ENCODE results near the gene HPSE2.

Gene HPSE2

GRCh38 chr10:98446661-98447221, 788.9 kb downstream of the HPSE2 start, which contains the start of gene HPS1:
Gene HPS1, minus strand, starts transcription at chr10:98446935. Its CDS starts 3,695 bp downstream, at chr10:98443240.
- in situ Hi-C loops (cut with HindIII; ENCODE audit: low sequenced_read_pairs): no loop called here

- in situ Hi-C loops (cut with HindIII; ENCODE audit: low sequenced_read_pairs): no loop called here
Observed at GRCh38 chr10:98446151-98446660, 789.4 kb downstream of the HPSE2 start.

DNA sequence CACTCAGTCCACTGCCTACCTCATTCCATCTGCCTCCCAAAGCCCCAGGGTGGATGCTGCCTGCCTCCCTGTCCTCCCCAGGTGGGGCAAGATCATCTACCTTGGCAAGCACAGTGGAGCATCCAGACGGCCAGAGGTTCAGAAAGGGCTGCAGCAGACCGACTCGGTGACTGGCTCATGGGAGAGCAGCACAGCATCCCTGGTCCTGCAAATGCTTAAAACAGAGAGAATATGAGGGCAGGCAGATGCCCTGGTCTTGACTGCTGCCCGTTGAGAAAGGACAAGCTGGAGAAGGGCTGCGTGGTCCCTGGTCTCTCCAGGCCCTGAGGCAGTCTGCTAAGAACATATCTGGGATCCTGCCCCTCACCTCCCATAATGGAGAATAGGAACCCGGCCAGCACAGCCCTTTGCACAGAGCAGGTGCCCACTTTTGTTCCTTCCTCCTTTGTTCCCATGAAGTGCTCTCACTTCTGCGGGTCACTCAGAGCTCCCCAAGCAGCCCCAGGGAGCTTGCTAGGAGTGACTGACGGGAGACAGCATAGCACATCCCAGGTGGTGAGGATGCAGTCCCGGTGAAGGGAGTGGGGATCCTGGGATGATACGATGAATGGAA, 790.3 kb downstream of the HPSE2 start:
- in situ Hi-C loops (cut with HindIII; ENCODE audit: low sequenced_read_pairs): no loop called here

GRCh38 chr10:98444314-98445006, 791.2 kb downstream of the HPSE2 start:
- in situ Hi-C loops (cut with HindIII; ENCODE audit: low sequenced_read_pairs): no loop called here

DNA sequence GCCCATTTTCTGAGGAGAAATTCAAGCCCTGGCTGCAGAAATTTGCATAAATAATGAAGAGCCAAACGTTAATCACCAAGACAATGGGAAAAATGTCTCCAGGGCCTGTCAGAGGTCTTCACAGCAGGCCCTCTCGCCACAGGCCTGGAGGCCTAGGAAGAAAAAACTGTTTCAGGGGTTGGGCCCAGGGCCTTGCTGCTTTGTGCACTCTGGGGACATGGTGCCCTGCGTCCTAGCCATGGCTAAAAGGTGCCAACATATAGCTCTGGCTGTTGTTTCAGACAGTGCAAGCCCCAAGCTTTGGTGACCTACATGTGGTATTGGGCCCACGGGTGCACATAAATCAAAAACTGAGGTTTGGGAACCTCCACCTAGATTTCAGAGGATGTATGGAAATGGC, 796.9 kb downstream of the HPSE2 start:
- in situ Hi-C loops (cut with HindIII; ENCODE audit: low sequenced_read_pairs): no loop called here

- in situ Hi-C loops (cut with HindIII; ENCODE audit: low sequenced_read_pairs): no loop called here
Observed at GRCh38 chr10:98436704-98437103, 798.9 kb downstream of the HPSE2 start.

GRCh38 chr10:98435178-98435577, 800.5 kb downstream of the HPSE2 start:
- in situ Hi-C loops (cut with HindIII; ENCODE audit: low sequenced_read_pairs): no loop called here

GRCh38 chr10:98433881-98434732, 801.5 kb downstream of the HPSE2 start:
- in situ Hi-C loops (cut with HindIII; ENCODE audit: low sequenced_read_pairs): no loop called here

DNA sequence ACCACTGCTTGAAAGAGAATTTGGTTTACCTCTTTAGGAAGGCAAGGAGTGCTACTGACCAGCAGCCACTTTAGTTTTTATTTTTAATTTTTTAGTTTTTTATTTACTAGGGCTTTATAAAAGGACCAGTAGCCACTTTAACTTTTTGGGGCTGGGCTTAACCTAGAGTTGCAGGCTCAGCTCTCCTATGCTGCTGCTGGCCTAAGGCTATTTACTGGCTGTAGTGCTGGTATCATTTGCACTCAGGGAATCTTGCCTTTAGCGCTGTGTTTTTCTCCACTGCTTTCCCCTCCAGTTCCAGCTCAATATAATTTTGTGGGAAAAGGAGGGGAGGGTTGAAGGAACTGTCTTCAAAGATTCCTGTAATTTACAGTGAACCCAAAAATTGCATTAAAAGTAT, 802.3 kb downstream of the HPSE2 start:
- in situ Hi-C loops (cut with HindIII; ENCODE audit: low sequenced_read_pairs): no loop called here

DNA sequence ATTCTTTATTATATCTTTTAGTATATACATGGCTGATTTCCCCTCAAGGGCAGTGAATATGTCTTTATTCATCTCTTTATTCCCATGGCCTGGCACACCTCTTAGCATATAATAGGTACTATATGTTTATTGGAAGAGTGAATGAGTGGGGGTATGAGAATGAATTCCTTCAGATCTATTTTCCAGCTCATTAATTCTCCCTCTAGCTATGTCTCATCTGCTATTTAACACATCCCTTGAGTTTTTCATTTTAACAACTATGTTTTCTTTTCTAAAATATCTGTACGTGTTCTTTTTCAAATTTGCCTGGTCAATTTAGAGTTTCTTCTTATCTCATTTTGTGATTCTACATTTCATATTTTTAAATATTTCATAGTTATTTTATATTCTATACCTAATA, 803.3 kb downstream of the HPSE2 start:
- in situ Hi-C loops (cut with HindIII; ENCODE audit: low sequenced_read_pairs): no loop called here

- in situ Hi-C loops (cut with HindIII; ENCODE audit: low sequenced_read_pairs): no loop called here
Observed at GRCh38 chr10:98431016-98431415, 804.6 kb downstream of the HPSE2 start.

- in situ Hi-C loops (cut with HindIII; ENCODE audit: low sequenced_read_pairs): no loop called here
Observed at GRCh38 chr10:98430427-98430826, 805.2 kb downstream of the HPSE2 start.

GRCh38 chr10:98429320-98430072, 806.2 kb downstream of the HPSE2 start:
- in situ Hi-C loops (cut with HindIII; ENCODE audit: low sequenced_read_pairs): no loop called here

- in situ Hi-C loops (cut with HindIII; ENCODE audit: low sequenced_read_pairs): no loop called here
Observed at GRCh38 chr10:98427011-98427515, 808.6 kb downstream of the HPSE2 start.

GRCh38 chr10:98425511-98426352, 809.9 kb downstream of the HPSE2 start:
- in situ Hi-C loops (cut with HindIII; ENCODE audit: low sequenced_read_pairs): no loop called here

DNA sequence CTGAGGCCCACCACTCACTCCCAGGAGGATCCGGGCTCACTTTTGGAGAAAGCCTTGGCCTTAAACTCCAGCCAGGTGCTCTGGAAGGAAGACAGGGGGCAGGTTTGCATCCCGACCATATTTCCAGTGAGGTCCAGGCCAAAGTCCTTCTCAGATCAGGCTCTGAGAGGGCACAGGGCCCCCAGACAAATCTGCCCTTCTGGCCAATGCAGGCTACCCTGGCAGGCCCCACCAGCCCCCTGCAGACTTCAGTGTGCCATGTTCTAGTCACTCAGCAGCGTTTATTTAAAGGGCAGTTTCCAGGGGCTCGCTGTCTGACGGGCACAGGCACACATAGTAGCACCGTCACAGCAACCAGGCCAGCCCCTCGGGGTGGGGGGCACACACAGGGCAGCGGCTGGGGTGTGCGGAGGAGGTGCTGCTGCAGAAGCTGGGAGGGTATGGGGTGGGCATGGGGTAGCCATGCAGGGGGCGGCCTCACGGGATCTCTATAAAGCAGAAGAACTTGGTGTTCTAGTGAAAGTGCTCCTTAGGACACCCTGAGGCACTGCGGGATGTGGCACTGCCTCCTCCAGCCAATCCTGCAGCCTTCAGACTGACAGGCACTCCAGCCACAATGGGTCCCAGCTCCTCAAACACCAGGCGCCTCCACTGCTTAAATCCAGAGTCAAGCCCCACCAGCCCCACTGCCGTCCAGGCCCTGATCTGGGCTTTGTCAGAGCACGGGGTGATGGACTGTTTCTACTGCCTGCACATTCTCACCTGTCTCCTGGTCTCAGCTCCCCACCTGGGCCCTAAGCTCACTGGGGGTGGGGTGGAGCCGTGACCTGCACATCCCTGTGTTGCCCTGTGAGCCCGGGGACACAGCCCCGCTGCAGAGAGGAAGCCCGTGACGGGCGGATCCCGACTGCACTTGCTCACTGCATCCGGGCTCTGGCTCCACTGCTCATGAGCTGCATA, 811.1 kb downstream of the HPSE2 start:
- in situ Hi-C loops (cut with HindIII; ENCODE audit: low sequenced_read_pairs): no loop called here

DNA sequence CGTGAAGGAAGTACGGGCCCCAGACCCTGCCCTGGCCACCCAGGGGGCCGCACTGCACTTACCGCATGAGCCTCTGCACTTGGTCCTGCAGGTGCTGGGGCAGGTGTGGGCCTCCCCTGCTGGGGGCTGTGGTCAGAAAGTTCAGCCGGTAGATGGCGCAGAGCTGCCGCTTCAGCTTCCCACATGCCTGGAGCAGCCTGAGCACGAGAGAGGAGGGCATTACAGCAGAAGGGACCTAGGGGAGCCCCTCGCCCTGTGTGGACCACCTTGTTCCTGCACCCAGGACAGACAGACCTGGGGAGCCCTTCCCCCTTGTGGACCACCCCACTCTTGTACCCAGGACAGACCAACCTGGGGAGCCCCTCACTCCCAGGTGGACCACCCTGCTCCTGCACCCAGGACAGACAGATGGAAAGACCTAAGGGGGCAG, 811.9 kb downstream of the HPSE2 start:
- in situ Hi-C loops (cut with HindIII; ENCODE audit: low sequenced_read_pairs): no loop called here

DNA sequence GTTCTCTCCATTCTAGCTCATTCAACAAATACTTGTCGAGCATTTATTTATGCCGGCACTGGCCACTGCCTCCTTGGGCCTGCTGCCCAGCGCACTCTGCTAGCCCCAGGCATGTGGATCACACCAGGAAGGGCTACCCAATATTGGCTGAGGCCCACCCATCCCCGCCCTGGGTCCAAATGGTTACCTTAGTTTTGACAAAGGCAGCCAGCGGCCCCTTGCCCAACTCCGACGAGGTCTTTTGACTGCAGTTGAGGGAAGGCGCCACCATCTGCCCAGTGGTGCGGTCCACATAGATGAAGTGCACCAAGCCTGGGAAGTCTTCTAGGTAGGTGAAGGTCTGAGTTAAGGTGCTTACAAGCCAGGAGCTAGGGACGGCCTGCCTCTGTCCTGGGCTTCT, 813.5 kb downstream of the HPSE2 start:
- in situ Hi-C loops (cut with HindIII; ENCODE audit: low sequenced_read_pairs): no loop called here

Data from endothelial cell of hepatic sinusoid (primary cell).